GM23338 (cell line): Measurements from ENCODE around the gene DNAH11.

ENCODE experiments used
- CREB1 ChIP-seq: fragments of 250-450 bp; sonication (Bioruptor Pico); IDR thresholded peaks from 2 replicates; pipeline ENCODE4 v1.5.0; 2020; ENCODE audit warnings: low read depth, mild to moderate bottlenecking, moderate library complexity
- EZH2 ChIP-seq: fragments of 200-600 bp; sonication (generic); IDR thresholded peaks from one replicate; pipeline ENCODE4 v1.8.0; 2017; ENCODE audit warnings: antibody characterized with exemption, mild to moderate bottlenecking, low read depth; ENCODE audit not compliant: unreplicated experiment
- EZH2phosphoT487 ChIP-seq: fragments of 200-600 bp; sonication (generic); IDR thresholded peaks from one replicate; pipeline ENCODE4 v1.8.1; 2018; ENCODE audit warnings: antibody characterized with exemption; ENCODE audit not compliant: unreplicated experiment
- JUNB ChIP-seq: IDR thresholded peaks from one replicate; pipeline ENCODE4 v1.6.1; 2016; ENCODE audit warnings: antibody characterized with exemption; ENCODE audit not compliant: unreplicated experiment
- NANOG ChIP-seq: IDR thresholded peaks from 2 replicates; pipeline ENCODE4 v1.6.1; 2016; ENCODE audit warnings: antibody characterized with exemption, borderline replicate concordance
- POLR2AphosphoS5 ChIP-seq: IDR thresholded peaks from 2 replicates; pipeline ENCODE4 v1.6.1; 2016; ENCODE audit warnings: antibody characterized with exemption, low read depth
- STAT1 ChIP-seq: IDR thresholded peaks from one replicate; pipeline ENCODE4 v1.6.1; 2016; ENCODE audit warnings: antibody characterized with exemption; ENCODE audit not compliant: unreplicated experiment
- ZNF114 ChIP-seq: fragments of 250-450 bp; sonication (Bioruptor Pico); IDR thresholded peaks from 2 replicates; pipeline ENCODE4 v1.5.0; 2020; ENCODE audit warnings: mild to moderate bottlenecking, moderate library complexity
- ZNF331 ChIP-seq: fragments of 250-450 bp; sonication (Bioruptor Pico); IDR thresholded peaks from 2 replicates; pipeline ENCODE4 v1.5.0; 2020; ENCODE audit warnings: low read depth, mild to moderate bottlenecking, moderate library complexity
- TF ChIP-seq, protein P1 (sequence below), 2 experiments: fragments of 200-600 bp in 1 of 2; sonication (generic) in 1 of 2; conservative IDR thresholded peaks; 2 replicates each; pipeline versions ENCODE4 v1.5.1 to v1.6.1; 2016 to 2017; ENCODE audit warnings: antibody characterized with exemption in 2 of 2, low read depth in 2 of 2, mild to moderate bottlenecking in 2 of 2, moderate library complexity in 1 of 2
- TF ChIP-seq, protein P2 (sequence below): IDR thresholded peaks from one replicate; pipeline ENCODE4 v1.6.1; 2018; ENCODE audit warnings: antibody characterized with exemption; ENCODE audit not compliant: unreplicated experiment
- TF ChIP-seq, protein P3 (sequence below): IDR thresholded peaks from 2 replicates; pipeline ENCODE4 v1.6.1; 2016; ENCODE audit warnings: antibody characterized with exemption
- TF ChIP-seq, protein P4 (sequence below): fragments of 250-450 bp; sonication (Bioruptor Pico); IDR thresholded peaks from 2 replicates; pipeline ENCODE4 v1.5.0; 2020; ENCODE audit warnings: mild to moderate bottlenecking, moderate library complexity

DNA sequence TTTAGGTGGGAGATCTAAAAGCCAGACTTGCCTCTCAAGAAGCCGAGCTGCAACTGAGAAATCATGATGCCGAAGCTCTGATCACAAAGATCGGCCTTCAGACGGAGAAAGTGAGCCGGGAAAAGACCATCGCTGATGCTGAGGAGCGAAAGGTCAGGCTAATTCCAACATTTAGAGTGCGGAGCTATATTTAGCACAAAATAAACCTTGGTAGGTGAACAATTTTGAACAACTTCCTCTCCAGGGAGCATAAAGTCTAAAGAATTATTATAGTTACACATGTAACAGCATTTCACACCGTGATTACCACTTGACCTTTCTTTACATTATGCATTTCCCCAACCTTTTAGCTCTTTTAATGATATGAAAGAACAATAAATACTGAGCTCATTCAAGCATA is 236.1 kb downstream of the DNAH11 start:
- TF ChIP-seq, protein P1, sequence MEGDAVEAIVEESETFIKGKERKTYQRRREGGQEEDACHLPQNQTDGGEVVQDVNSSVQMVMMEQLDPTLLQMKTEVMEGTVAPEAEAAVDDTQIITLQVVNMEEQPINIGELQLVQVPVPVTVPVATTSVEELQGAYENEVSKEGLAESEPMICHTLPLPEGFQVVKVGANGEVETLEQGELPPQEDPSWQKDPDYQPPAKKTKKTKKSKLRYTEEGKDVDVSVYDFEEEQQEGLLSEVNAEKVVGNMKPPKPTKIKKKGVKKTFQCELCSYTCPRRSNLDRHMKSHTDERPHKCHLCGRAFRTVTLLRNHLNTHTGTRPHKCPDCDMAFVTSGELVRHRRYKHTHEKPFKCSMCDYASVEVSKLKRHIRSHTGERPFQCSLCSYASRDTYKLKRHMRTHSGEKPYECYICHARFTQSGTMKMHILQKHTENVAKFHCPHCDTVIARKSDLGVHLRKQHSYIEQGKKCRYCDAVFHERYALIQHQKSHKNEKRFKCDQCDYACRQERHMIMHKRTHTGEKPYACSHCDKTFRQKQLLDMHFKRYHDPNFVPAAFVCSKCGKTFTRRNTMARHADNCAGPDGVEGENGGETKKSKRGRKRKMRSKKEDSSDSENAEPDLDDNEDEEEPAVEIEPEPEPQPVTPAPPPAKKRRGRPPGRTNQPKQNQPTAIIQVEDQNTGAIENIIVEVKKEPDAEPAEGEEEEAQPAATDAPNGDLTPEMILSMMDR (conservative IDR thresholded peaks at IDR 0.05; ENCODE audit: low read depth in 2 of 2) = no peak
- TF ChIP-seq EZH2 (no peak), POLR2AphosphoS5 (no peak), EZH2phosphoT487 (no peak), CREB1 (CRISPR knock-in tag) (no peak), ZNF331 (CRISPR knock-in tag) (no peak), STAT1 (no peak), JUNB (no peak), ZNF114 (CRISPR knock-in tag) (no peak), NANOG (no peak)
- TF ChIP-seq, protein P2, sequence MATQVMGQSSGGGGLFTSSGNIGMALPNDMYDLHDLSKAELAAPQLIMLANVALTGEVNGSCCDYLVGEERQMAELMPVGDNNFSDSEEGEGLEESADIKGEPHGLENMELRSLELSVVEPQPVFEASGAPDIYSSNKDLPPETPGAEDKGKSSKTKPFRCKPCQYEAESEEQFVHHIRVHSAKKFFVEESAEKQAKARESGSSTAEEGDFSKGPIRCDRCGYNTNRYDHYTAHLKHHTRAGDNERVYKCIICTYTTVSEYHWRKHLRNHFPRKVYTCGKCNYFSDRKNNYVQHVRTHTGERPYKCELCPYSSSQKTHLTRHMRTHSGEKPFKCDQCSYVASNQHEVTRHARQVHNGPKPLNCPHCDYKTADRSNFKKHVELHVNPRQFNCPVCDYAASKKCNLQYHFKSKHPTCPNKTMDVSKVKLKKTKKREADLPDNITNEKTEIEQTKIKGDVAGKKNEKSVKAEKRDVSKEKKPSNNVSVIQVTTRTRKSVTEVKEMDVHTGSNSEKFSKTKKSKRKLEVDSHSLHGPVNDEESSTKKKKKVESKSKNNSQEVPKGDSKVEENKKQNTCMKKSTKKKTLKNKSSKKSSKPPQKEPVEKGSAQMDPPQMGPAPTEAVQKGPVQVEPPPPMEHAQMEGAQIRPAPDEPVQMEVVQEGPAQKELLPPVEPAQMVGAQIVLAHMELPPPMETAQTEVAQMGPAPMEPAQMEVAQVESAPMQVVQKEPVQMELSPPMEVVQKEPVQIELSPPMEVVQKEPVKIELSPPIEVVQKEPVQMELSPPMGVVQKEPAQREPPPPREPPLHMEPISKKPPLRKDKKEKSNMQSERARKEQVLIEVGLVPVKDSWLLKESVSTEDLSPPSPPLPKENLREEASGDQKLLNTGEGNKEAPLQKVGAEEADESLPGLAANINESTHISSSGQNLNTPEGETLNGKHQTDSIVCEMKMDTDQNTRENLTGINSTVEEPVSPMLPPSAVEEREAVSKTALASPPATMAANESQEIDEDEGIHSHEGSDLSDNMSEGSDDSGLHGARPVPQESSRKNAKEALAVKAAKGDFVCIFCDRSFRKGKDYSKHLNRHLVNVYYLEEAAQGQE = no peak
- TF ChIP-seq, protein P3, sequence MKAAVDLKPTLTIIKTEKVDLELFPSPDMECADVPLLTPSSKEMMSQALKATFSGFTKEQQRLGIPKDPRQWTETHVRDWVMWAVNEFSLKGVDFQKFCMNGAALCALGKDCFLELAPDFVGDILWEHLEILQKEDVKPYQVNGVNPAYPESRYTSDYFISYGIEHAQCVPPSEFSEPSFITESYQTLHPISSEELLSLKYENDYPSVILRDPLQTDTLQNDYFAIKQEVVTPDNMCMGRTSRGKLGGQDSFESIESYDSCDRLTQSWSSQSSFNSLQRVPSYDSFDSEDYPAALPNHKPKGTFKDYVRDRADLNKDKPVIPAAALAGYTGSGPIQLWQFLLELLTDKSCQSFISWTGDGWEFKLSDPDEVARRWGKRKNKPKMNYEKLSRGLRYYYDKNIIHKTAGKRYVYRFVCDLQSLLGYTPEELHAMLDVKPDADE = no peak
- TF ChIP-seq, protein P4, sequence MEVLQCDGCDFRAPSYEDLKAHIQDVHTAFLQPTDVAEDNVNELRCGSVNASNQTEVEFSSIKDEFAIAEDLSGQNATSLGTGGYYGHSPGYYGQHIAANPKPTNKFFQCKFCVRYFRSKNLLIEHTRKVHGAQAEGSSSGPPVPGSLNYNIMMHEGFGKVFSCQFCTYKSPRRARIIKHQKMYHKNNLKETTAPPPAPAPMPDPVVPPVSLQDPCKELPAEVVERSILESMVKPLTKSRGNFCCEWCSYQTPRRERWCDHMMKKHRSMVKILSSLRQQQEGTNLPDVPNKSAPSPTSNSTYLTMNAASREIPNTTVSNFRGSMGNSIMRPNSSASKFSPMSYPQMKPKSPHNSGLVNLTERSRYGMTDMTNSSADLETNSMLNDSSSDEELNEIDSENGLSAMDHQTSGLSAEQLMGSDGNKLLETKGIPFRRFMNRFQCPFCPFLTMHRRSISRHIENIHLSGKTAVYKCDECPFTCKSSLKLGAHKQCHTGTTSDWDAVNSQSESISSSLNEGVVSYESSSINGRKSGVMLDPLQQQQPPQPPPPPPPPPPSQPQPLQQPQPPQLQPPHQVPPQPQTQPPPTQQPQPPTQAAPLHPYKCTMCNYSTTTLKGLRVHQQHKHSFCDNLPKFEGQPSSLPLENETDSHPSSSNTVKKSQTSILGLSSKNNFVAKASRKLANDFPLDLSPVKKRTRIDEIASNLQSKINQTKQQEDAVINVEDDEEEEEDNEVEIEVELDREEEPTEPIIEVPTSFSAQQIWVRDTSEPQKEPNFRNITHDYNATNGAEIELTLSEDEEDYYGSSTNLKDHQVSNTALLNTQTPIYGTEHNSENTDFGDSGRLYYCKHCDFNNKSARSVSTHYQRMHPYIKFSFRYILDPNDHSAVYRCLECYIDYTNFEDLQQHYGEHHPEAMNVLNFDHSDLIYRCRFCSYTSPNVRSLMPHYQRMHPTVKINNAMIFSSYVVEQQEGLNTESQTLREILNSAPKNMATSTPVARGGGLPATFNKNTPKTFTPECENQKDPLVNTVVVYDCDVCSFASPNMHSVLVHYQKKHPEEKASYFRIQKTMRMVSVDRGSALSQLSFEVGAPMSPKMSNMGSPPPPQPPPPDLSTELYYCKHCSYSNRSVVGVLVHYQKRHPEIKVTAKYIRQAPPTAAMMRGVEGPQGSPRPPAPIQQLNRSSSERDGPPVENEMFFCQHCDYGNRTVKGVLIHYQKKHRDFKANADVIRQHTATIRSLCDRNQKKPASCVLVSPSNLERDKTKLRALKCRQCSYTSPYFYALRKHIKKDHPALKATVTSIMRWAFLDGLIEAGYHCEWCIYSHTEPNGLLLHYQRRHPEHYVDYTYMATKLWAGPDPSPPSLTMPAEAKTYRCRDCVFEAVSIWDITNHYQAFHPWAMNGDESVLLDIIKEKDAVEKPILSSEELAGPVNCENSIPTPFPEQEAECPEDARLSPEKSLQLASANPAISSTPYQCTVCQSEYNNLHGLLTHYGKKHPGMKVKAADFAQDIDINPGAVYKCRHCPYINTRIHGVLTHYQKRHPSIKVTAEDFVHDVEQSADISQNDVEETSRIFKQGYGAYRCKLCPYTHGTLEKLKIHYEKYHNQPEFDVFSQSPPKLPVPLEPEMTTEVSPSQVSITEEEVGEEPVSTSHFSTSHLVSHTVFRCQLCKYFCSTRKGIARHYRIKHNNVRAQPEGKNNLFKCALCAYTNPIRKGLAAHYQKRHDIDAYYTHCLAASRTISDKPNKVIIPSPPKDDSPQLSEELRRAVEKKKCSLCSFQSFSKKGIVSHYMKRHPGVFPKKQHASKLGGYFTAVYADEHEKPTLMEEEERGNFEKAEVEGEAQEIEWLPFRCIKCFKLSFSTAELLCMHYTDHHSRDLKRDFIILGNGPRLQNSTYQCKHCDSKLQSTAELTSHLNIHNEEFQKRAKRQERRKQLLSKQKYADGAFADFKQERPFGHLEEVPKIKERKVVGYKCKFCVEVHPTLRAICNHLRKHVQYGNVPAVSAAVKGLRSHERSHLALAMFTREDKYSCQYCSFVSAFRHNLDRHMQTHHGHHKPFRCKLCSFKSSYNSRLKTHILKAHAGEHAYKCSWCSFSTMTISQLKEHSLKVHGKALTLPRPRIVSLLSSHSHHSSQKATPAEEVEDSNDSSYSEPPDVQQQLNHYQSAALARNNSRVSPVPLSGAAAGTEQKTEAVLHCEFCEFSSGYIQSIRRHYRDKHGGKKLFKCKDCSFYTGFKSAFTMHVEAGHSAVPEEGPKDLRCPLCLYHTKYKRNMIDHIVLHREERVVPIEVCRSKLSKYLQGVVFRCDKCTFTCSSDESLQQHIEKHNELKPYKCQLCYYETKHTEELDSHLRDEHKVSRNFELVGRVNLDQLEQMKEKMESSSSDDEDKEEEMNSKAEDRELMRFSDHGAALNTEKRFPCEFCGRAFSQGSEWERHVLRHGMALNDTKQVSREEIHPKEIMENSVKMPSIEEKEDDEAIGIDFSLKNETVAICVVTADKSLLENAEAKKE (CRISPR knock-in tag) = no peak
